ENCODE results near the gene HOMER1. TPM values are rescaled to one million over a fixed set of nuclear protein-coding genes. Genes with fewer than 3 reads are reported as not detected.

The HOMER1 gene
- total and polyA plus RNA-seq, 2 donors: 2.0 to 13.5 TPM

GRCh38 chr5:79512049-79512448 lies 1.9 kb downstream of the HOMER1 start:
- DNase-seq (ENCODE audit: low read depth in 6 of 9, low spot score in 9 of 9): peak in 3 of 9 donors; percentile 13 to 50 (median 26)
- H3K27ac ChIP-seq (ENCODE audit: low read depth in 1 of 2, low read length in 1 of 2): no peak overlapping the region
- peak overlapping the region in 1 of 2 donors; percentile 6 for H3K4me3 ChIP-seq (ENCODE audit: low read length in 2 of 2)
- H3K4me1 ChIP-seq (ENCODE audit: control insufficient read depth in 2 of 2, insufficient read depth in 2 of 2, low read length in 2 of 2): peaks cover 10 to 28% of the 10 kb centered on the region in 2 donors
- 9% methylated on average over 11 of the region's 11 CpGs for WGBS
- no peaks in the 10 kb centered on the region for H3K9me3 ChIP-seq (ENCODE audit: control insufficient read depth in 2 of 2, insufficient read depth in 1 of 2, low read length in 1 of 2)
- H3K27me3 ChIP-seq (ENCODE audit: control insufficient read depth in 2 of 2, insufficient read depth in 1 of 2, low read length in 1 of 2): peaks cover 29 to 38% of the 10 kb centered on the region in 2 donors
- H3K36me3 ChIP-seq (ENCODE audit: control insufficient read depth in 2 of 2, insufficient read depth in 2 of 2, low read length in 1 of 2): no peaks in the 10 kb centered on the region

- no peaks in the 10 kb centered on the region for H3K9me3 ChIP-seq (ENCODE audit: control insufficient read depth in 2 of 2, insufficient read depth in 1 of 2, low read length in 1 of 2)
- WGBS: 98% methylated on average over 6 of the region's 6 CpGs
- no peak overlapping the region for H3K4me3 ChIP-seq (ENCODE audit: low read length in 2 of 2)
- H3K27ac ChIP-seq (ENCODE audit: low read depth in 1 of 2, low read length in 1 of 2): no peak overlapping the region
- peaks cover 29 to 38% of the 10 kb centered on the region in 2 donors for H3K27me3 ChIP-seq (ENCODE audit: control insufficient read depth in 2 of 2, insufficient read depth in 1 of 2, low read length in 1 of 2)
- H3K36me3 ChIP-seq (ENCODE audit: control insufficient read depth in 2 of 2, insufficient read depth in 2 of 2, low read length in 1 of 2): no peaks in the 10 kb centered on the region
- peaks cover 10 to 21% of the 10 kb centered on the region in 2 donors for H3K4me1 ChIP-seq (ENCODE audit: control insufficient read depth in 2 of 2, insufficient read depth in 2 of 2, low read length in 2 of 2)
- no peak for DNase-seq (ENCODE audit: low read depth in 6 of 9, low spot score in 9 of 9)
Observed at GRCh38 chr5:79510638-79511037, 3.3 kb downstream of the HOMER1 start.

GRCh38 chr5:79509244-79509885 lies 4.6 kb downstream of the HOMER1 start:
- H3K4me3 ChIP-seq (ENCODE audit: low read length in 2 of 2): no peak overlapping the region
- H3K27ac ChIP-seq (ENCODE audit: low read depth in 1 of 2, low read length in 1 of 2): no peak overlapping the region
- peaks cover 10 to 17% of the 10 kb centered on the region in 2 donors for H3K4me1 ChIP-seq (ENCODE audit: control insufficient read depth in 2 of 2, insufficient read depth in 2 of 2, low read length in 2 of 2)
- WGBS: 95% methylated on average over 1 of the region's 1 CpG
- H3K27me3 ChIP-seq (ENCODE audit: control insufficient read depth in 2 of 2, insufficient read depth in 1 of 2, low read length in 1 of 2): peaks cover 29 to 38% of the 10 kb centered on the region in 2 donors
- H3K9me3 ChIP-seq (ENCODE audit: control insufficient read depth in 2 of 2, insufficient read depth in 1 of 2, low read length in 1 of 2): no peaks in the 10 kb centered on the region
- H3K36me3 ChIP-seq (ENCODE audit: control insufficient read depth in 2 of 2, insufficient read depth in 2 of 2, low read length in 1 of 2): no peaks in the 10 kb centered on the region
- no peak for DNase-seq (ENCODE audit: low read depth in 6 of 9, low spot score in 9 of 9)

- Histone ChIP-seq H3K27ac (ENCODE audit: low read depth in 1 of 2, low read length in 1 of 2) (no peak overlapping the region), H3K9me3 (ENCODE audit: control insufficient read depth in 2 of 2, insufficient read depth in 1 of 2, low read length in 1 of 2) (no peaks in the 10 kb centered on the region), H3K4me1 (ENCODE audit: control insufficient read depth in 2 of 2, insufficient read depth in 2 of 2, low read length in 2 of 2) (peaks cover 10 to 17% of the 10 kb centered on the region in 2 donors), H3K36me3 (ENCODE audit: control insufficient read depth in 2 of 2, insufficient read depth in 2 of 2, low read length in 1 of 2) (no peaks in the 10 kb centered on the region), H3K27me3 (ENCODE audit: control insufficient read depth in 2 of 2, insufficient read depth in 1 of 2, low read length in 1 of 2) (peaks cover 29 to 38% of the 10 kb centered on the region in 2 donors), H3K4me3 (ENCODE audit: low read length in 2 of 2) (no peak overlapping the region)
- no peak for DNase-seq (ENCODE audit: low read depth in 6 of 9, low spot score in 9 of 9)
- WGBS: 97% methylated on average over 2 of the region's 2 CpGs
Observed at GRCh38 chr5:79508794-79509193, 5.1 kb downstream of the HOMER1 start.

GRCh38 chr5:79508354-79508753 lies 5.6 kb downstream of the HOMER1 start:
- no peaks in the 10 kb centered on the region for H3K36me3 ChIP-seq (ENCODE audit: control insufficient read depth in 2 of 2, insufficient read depth in 2 of 2, low read length in 1 of 2)
- H3K27me3 ChIP-seq (ENCODE audit: control insufficient read depth in 2 of 2, insufficient read depth in 1 of 2, low read length in 1 of 2): peaks cover 25 to 34% of the 10 kb centered on the region in 2 donors
- H3K27ac ChIP-seq (ENCODE audit: low read depth in 1 of 2, low read length in 1 of 2): no peak overlapping the region
- peaks cover 7 to 14% of the 10 kb centered on the region in 2 donors for H3K4me1 ChIP-seq (ENCODE audit: control insufficient read depth in 2 of 2, insufficient read depth in 2 of 2, low read length in 2 of 2)
- H3K4me3 ChIP-seq (ENCODE audit: low read length in 2 of 2): no peak overlapping the region
- DNase-seq (ENCODE audit: low read depth in 6 of 9, low spot score in 9 of 9): no peak
- no peaks in the 10 kb centered on the region for H3K9me3 ChIP-seq (ENCODE audit: control insufficient read depth in 2 of 2, insufficient read depth in 1 of 2, low read length in 1 of 2)
- WGBS: 36% methylated on average over 2 of the region's 2 CpGs

- WGBS: 84% methylated on average over 6 of the region's 6 CpGs
- no peak for DNase-seq (ENCODE audit: low read depth in 6 of 9, low spot score in 9 of 9)
- no peak overlapping the region for H3K27ac ChIP-seq (ENCODE audit: low read depth in 1 of 2, low read length in 1 of 2)
Observed at GRCh38 chr5:79507251-79508205, 6.4 kb downstream of the HOMER1 start.

GRCh38 chr5:79505138-79505537 lies 8.8 kb downstream of the HOMER1 start:
- H3K4me3 ChIP-seq (ENCODE audit: low read length in 2 of 2): no peak overlapping the region
- no peak overlapping the region for H3K27ac ChIP-seq (ENCODE audit: low read depth in 1 of 2, low read length in 1 of 2)
- 95% methylated on average over 1 of the region's 1 CpG for WGBS
- DNase-seq (ENCODE audit: low read depth in 6 of 9, low spot score in 9 of 9): no peak
- no peaks in the 10 kb centered on the region for H3K4me1 ChIP-seq (ENCODE audit: control insufficient read depth in 2 of 2, insufficient read depth in 2 of 2, low read length in 2 of 2)
- H3K36me3 ChIP-seq (ENCODE audit: control insufficient read depth in 2 of 2, insufficient read depth in 2 of 2, low read length in 1 of 2): no peaks in the 10 kb centered on the region
- H3K9me3 ChIP-seq (ENCODE audit: control insufficient read depth in 2 of 2, insufficient read depth in 1 of 2, low read length in 1 of 2): no peaks in the 10 kb centered on the region
- peaks cover 2 to 7% of the 10 kb centered on the region in 2 donors for H3K27me3 ChIP-seq (ENCODE audit: control insufficient read depth in 2 of 2, insufficient read depth in 1 of 2, low read length in 1 of 2)

More at GRCh38 chr5:79507251-79508205, 6.4 kb downstream of the HOMER1 start:
- Histone ChIP-seq H3K27me3 (ENCODE audit: control insufficient read depth in 2 of 2, insufficient read depth in 1 of 2, low read length in 1 of 2) (peaks cover 18 to 26% of the 10 kb centered on the region in 2 donors), H3K9me3 (ENCODE audit: control insufficient read depth in 2 of 2, insufficient read depth in 1 of 2, low read length in 1 of 2) (no peaks in the 10 kb centered on the region), H3K36me3 (ENCODE audit: control insufficient read depth in 2 of 2, insufficient read depth in 2 of 2, low read length in 1 of 2) (no peaks in the 10 kb centered on the region), H3K4me1 (ENCODE audit: control insufficient read depth in 2 of 2, insufficient read depth in 2 of 2, low read length in 2 of 2) (peaks cover 1 to 6% of the 10 kb centered on the region in 2 donors), H3K4me3 (ENCODE audit: low read length in 2 of 2) (no peak overlapping the region)

GRCh38 chr5:79503794-79504495 lies 10.0 kb downstream of the HOMER1 start:
- H3K27ac ChIP-seq (ENCODE audit: low read depth in 1 of 2, low read length in 1 of 2): no peak overlapping the region
- 95% methylated on average over 3 of the region's 3 CpGs for WGBS
- H3K4me1 ChIP-seq (ENCODE audit: control insufficient read depth in 2 of 2, insufficient read depth in 2 of 2, low read length in 2 of 2): no peaks in the 10 kb centered on the region
- H3K36me3 ChIP-seq (ENCODE audit: control insufficient read depth in 2 of 2, insufficient read depth in 2 of 2, low read length in 1 of 2): no peaks in the 10 kb centered on the region
- DNase-seq (ENCODE audit: low read depth in 6 of 9, low spot score in 9 of 9): no peak
- H3K4me3 ChIP-seq (ENCODE audit: low read length in 2 of 2): no peak overlapping the region
- peaks cover 0 to 2% of the 10 kb centered on the region in 2 donors for H3K27me3 ChIP-seq (ENCODE audit: control insufficient read depth in 2 of 2, insufficient read depth in 1 of 2, low read length in 1 of 2)
- H3K9me3 ChIP-seq (ENCODE audit: control insufficient read depth in 2 of 2, insufficient read depth in 1 of 2, low read length in 1 of 2): no peaks in the 10 kb centered on the region

All from thymus (tissue), 11 donors.